Ovary (tissue), 9 donors: ENCODE measurements around the gene ABT1. TPM values are rescaled to one million over a fixed set of nuclear protein-coding genes. Genes with fewer than 3 reads are reported as not detected.

Experiments used
- DNase-seq, 5 donors: peaks; one replicate each; pipeline ENCODE4 v3.0.0-alpha.2; 2019 to 2020
- H3K27ac ChIP-seq, 2 donors: fragments of 200-600 bp; one replicate each; pipeline versions ENCODE4 v1.5.1 to v1.8.0; 2019 to 2022
- H3K27me3 ChIP-seq: fragments of 200-600 bp; one replicate; pipeline ENCODE4 v1.8.0; 2022
- H3K36me3 ChIP-seq: fragments of 200-600 bp; sonication (generic); one replicate; pipeline ENCODE4 v1.5.1; 2019
- H3K4me1 ChIP-seq: one replicate; pipeline ENCODE4 v1.8.1; 2013; ENCODE audit warnings: mild to moderate bottlenecking, moderate library complexity; ENCODE audit not compliant: insufficient read depth
- H3K4me3 ChIP-seq: fragments of 200-600 bp; sonication (generic); one replicate; pipeline ENCODE4 v1.5.1; 2017
- H3K9me3 ChIP-seq, 2 donors: fragments of 200-600 bp in 1 of 2; sonication (generic) in 1 of 2; one replicate each; pipeline versions ENCODE4 v1.5.1 to v1.8.1; 2013 to 2019; ENCODE audit warnings: mild to moderate bottlenecking in 1 of 2, moderate library complexity in 1 of 2
- EP300 ChIP-seq: sonication (generic); formaldehyde crosslinking; IDR thresholded peaks from one replicate; pipeline ENCODE4 v1.6.1; 2017; ENCODE audit warnings: antibody characterized with exemption
- POLR2A ChIP-seq: fragments of 450-650 bp; IDR thresholded peaks from one replicate; pipeline ENCODE4 v1.6.1; 2017; ENCODE audit warnings: antibody characterized with exemption, mild to moderate bottlenecking, moderate library complexity
- WGBS, 3 donors: extraction: QIAGEN DNeasy Blood & Tissue Kit in 1 of 3; methylation state at CpG; one replicate each; pipeline versions ENCODE4 v1.1.5 to v1.1.7; 2013 to 2017; 5-methylcytosine and 5-hydroxymethylcytosine counted together
- intact Hi-C, 4 donors: fragments of 100-400 bp; cut with DNase I; formaldehyde crosslinking; loops; one replicate each; pipeline versions ENCODE4 v1.11.0 to v1.15.1; 2022 to 2023
- polyA plus RNA-seq, 2 donors: library from polyadenylated mRNA; stranded (reverse); fragments of 200-250 nt in 1 of 2; fragments of 350-450 nt in 1 of 2; fragmentation: Illumina TruSeq in 1 of 2; extraction: RNeasy Lipid Tissue Mini Kit (QIAGEN cat#74804) in 1 of 2; gene quantifications; one replicate each; pipeline ENCODE4 v1.2.3, GENCODE V29; 2013 to 2014
- total RNA-seq, 7 donors: library from RNA; depleted of rRNA in 2 of 7; stranded (reverse); fragments of >200 nt in 2 of 7; fragmentation: NEBNext Ultra II Directional in 3 of 7; extraction: Animal tissue kit (Norgen Biotek cat#: 25700) in 3 of 7; gene quantifications; one replicate each; pipeline versions ENCODE4 v1.1.0 to v1.2.4, GENCODE V29; 2016 to 2023
- TF ChIP-seq, protein P1 (sequence below), 3 donors: fragments of 450-650 bp in 2 of 3; fragments of 200-600 bp in 1 of 3; IDR thresholded peaks; one replicate each; pipeline versions ENCODE4 v1.5.1 to v1.8.0; 2016 to 2022; ENCODE audit warnings: antibody characterized with exemption in 3 of 3, mild to moderate bottlenecking in 1 of 3
- donor health status: DM: no; HTN: no; CAD: no; lungs with moderate emphysema.
- donor health status: DM: no; HTN: no; CAD: no.
- donor health status: Bipolar disorder and iron deficiency.
- donor health status: DM: yes; HTN: yes; CAD: no.
- donor health status: DM: no; HTN: no; CAD: no.
- donor health status: DM: yes; HTN: yes; CAD: no.

Gene ABT1
- total and polyA plus RNA-seq, 9 donors, result 8.5 to 18.2 (median 15.5) TPM

DNA sequence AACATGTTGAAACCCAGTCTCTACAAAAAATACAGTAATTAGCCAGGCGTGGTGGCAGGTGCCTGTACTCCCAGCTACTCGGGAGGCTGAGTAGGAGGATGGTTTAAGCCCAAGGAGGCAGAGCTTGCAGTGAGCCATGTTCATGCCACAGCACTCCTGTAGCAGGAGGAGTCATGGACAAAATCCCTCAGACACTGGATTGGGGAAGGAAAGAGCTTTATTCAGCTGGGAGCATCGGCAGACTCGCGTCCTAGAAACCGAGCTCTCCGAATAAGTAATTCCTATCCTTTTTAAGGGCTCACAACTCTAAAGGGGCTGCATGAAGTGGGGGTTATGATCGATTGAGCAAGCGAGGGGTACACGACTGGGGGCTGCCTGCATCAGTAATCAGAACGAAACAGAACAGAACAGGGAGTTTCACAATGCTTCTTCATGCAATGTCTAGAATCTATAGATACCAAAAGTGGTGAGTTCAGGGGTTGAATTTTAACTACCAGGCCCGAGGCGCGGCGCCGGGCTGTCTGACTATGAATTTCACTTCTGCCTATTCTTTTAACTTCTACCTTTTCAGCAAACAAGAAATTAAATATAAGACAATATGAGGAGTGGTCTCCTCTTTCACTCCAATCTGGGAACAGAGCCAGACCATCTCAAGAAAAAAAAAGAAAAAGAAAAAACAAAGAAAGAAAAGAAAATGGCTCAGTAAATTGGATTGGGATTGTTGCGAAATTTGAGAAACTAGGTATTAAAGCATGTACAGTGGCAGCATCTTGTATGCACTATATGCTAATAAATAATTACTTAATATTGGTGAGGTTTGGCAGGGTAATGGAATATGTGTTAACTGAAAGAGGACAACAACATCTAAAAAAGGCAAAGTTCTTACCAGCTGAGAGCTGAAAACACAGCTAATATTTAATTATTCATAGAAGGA lies 35.0 kb upstream of the ABT1 start:
- Histone ChIP-seq H3K4me1 (no peaks in the 10 kb centered on the region), H3K4me3 (no peak overlapping the region), H3K36me3 (no peaks in the 10 kb centered on the region), H3K27ac (no peak overlapping the region), H3K9me3 (no peaks in the 10 kb centered on the region), H3K27me3 (no peaks in the 10 kb centered on the region)
- intact Hi-C loops, result no loop called here
- whole genome bisulfite sequencing, 3 donors, result 76 to 94% (median 78%) methylated on average over 17 of the region's 17 CpGs
- no peak for DNase-seq
- TF ChIP-seq POLR2A, result no peak
- TF ChIP-seq, protein P1, sequence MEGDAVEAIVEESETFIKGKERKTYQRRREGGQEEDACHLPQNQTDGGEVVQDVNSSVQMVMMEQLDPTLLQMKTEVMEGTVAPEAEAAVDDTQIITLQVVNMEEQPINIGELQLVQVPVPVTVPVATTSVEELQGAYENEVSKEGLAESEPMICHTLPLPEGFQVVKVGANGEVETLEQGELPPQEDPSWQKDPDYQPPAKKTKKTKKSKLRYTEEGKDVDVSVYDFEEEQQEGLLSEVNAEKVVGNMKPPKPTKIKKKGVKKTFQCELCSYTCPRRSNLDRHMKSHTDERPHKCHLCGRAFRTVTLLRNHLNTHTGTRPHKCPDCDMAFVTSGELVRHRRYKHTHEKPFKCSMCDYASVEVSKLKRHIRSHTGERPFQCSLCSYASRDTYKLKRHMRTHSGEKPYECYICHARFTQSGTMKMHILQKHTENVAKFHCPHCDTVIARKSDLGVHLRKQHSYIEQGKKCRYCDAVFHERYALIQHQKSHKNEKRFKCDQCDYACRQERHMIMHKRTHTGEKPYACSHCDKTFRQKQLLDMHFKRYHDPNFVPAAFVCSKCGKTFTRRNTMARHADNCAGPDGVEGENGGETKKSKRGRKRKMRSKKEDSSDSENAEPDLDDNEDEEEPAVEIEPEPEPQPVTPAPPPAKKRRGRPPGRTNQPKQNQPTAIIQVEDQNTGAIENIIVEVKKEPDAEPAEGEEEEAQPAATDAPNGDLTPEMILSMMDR (IDR thresholded peaks at IDR 0.05), result no peak
- TF ChIP-seq EP300, result no peak

DNA sequence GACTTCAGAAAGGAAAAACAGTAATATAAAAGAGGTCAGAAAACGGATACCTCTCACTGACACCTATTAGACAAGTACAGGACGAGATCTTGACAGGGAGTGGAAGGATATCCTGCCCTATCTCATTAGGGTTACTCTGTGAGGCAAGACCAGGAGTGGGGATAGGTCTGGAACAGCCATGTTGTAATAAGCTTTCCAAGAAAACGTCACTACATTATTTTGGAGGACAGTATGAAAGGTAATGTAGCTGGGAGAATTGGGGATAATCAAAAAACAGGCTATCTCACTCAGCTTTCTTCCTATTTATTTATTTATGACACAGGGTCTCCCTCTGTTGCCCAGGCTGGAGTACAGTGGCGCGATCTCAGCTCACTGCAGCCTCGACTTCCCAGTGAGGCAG lies 33.3 kb upstream of the ABT1 start:
- 80 to 82% (median 80%) methylated on average over 6 of the region's 6 CpGs for WGBS, 3 donors
- H3K27ac ChIP-seq, result no peak overlapping the region
- no peaks in the 10 kb centered on the region for H3K9me3 ChIP-seq
- no peaks in the 10 kb centered on the region for H3K36me3 ChIP-seq
- intact Hi-C loops, result no loop called here
- no peak overlapping the region for H3K4me3 ChIP-seq
- TF ChIP-seq POLR2A, result no peak
- TF ChIP-seq, protein P1 (IDR thresholded peaks at IDR 0.05), result no peak
- TF ChIP-seq EP300, result no peak
- DNase-seq, result no peak
- no peaks in the 10 kb centered on the region for H3K4me1 ChIP-seq
- H3K27me3 ChIP-seq, result no peaks in the 10 kb centered on the region

DNA sequence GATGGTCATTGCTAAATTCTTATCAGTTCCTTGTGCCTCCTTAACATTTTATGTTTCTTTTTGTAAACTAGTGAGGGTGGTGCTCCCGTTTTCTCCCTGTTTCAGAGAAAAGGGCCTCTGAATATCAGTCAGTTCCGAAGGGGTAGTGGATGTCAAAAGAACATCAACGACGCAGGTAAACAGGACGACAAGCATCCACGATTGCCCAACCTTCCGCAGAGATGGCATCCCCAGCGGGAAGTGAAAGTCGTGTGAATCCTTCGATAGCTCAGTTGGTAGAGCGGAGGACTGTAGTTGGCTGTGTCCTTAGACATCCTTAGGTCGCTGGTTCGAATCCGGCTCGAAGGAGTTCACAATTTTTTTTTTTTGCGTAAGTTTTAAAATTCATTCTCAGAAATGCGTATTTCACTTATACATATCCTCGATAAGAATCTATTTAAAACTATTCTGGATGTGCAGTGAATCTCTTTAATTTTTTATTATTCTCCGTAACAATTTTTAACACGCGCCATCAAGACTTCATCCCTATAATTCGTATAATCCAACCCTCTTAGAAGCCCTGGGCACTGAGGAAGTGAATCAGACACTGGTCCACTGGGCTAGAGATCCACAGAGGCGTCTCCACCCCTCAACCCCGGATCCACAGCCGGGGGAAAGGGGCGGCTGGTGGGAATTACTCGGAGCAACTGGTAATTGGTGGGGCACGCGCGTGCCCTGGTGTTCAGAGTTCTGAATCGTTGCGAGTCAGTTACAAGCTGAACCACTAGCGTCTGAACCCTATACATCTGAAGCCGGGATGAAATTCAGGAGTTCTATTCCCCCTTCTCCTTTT lies 27.9 kb upstream of the ABT1 start:
- 2 to 5% (median 2%) methylated on average over 34 of the region's 34 CpGs for WGBS, 3 donors
- DNase-seq, result peak; percentile 93 to 97 (median 97)
- peak; percentile 18 for TF ChIP-seq POLR2A
- TF ChIP-seq EP300, result no peak
- TF ChIP-seq, protein P1 (IDR thresholded peaks at IDR 0.05), result no peak
- peak overlapping the region; percentile 59 for H3K4me3 ChIP-seq
- peak overlapping the region; percentile 42 to 73 for H3K27ac ChIP-seq
- no peaks in the 10 kb centered on the region for H3K9me3 ChIP-seq
- intact Hi-C loops, result no loop called here
- no peaks in the 10 kb centered on the region for H3K36me3 ChIP-seq
- no peaks in the 10 kb centered on the region for H3K27me3 ChIP-seq
- H3K4me1 ChIP-seq, result no peaks in the 10 kb centered on the region

DNA sequence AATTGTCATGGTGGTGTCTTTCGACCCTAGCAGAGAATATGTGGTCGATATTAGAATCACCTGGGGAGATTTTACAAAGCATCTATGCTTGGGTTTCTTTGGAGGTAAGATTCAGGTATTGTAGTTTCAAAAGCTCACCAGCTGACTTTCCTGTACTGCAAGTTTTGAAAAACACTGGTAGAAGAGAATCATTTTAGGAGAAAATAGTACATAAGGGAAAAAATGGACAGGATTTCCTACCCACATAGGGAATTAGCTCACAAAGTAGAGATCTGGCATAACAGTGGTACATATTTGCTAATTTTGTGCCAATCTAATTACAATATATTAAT lies 27.4 kb upstream of the ABT1 start:
- Histone ChIP-seq H3K36me3 (no peaks in the 10 kb centered on the region), H3K27me3 (no peaks in the 10 kb centered on the region), H3K27ac (peak overlapping the region in 1 of 2 donors; percentile 45), H3K9me3 (no peaks in the 10 kb centered on the region), H3K4me1 (no peaks in the 10 kb centered on the region), H3K4me3 (peak overlapping the region; percentile 59)
- TF ChIP-seq EP300 (no peak), POLR2A (no peak)
- TF ChIP-seq, protein P1 (IDR thresholded peaks at IDR 0.05), result no peak
- no peak for DNase-seq
- intact Hi-C loops, result no loop called here
- WGBS, 3 donors, result 3 to 13% (median 10%) methylated on average over 2 of the region's 2 CpGs
